Small intestine (tissue), 7 donors: ENCODE results near the gene IPO13. TPM values are rescaled to one million over a fixed set of nuclear protein-coding genes. Genes with fewer than 3 reads are reported as not detected.

Experiments
- DNase-seq, 2 donors: peaks; one replicate each; pipeline versions ENCODE4 v3.0.0 to v3.0.0-alpha.2; 2013
- FAIRE-seq: peaks from 2 replicates; lab custom pipeline; 2012; peaks lifted over from hg19 to GRCh38; lab: Jason Lieb, UNC
- H3K27ac ChIP-seq, 3 donors: one replicate each; pipeline ENCODE4 v1.5.1; 2013; ENCODE audit warnings: low read length in 2 of 3, mild to moderate bottlenecking in 2 of 3, control low read depth in 1 of 3, inconsistent platforms in 1 of 3, low read depth in 1 of 3, moderate library complexity in 1 of 3
- H3K27me3 ChIP-seq, 3 donors: one replicate each; pipeline ENCODE4 v1.6.1; 2013; ENCODE audit warnings: low read length in 3 of 3, inconsistent platforms in 1 of 3; ENCODE audit not compliant: control insufficient read depth in 3 of 3, insufficient read depth in 3 of 3
- H3K36me3 ChIP-seq, 3 donors: one replicate each; pipeline ENCODE4 v1.6.1; 2013; ENCODE audit warnings: low read length in 3 of 3, inconsistent platforms in 1 of 3, low read depth in 1 of 3, mild to moderate bottlenecking in 1 of 3, moderate library complexity in 1 of 3; ENCODE audit not compliant: control insufficient read depth in 3 of 3, insufficient read depth in 2 of 3
- H3K4me1 ChIP-seq, 3 donors: one replicate each; pipeline ENCODE4 v1.6.1; 2013; ENCODE audit warnings: low read length in 2 of 3, inconsistent platforms in 1 of 3, low read depth in 1 of 3, mild to moderate bottlenecking in 1 of 3, moderate library complexity in 1 of 3; ENCODE audit not compliant: control insufficient read depth in 3 of 3, insufficient read depth in 2 of 3
- H3K4me3 ChIP-seq, 3 donors: one replicate each; pipeline ENCODE4 v1.5.1; 2013; ENCODE audit warnings: low read length in 3 of 3, control low read depth in 1 of 3, inconsistent platforms in 1 of 3, low read depth in 1 of 3, mild to moderate bottlenecking in 1 of 3, moderate library complexity in 1 of 3
- H3K9me3 ChIP-seq, 2 donors: one replicate each; pipeline ENCODE4 v1.6.1; 2013; ENCODE audit warnings: low read depth in 1 of 2, low read length in 1 of 2; ENCODE audit not compliant: control insufficient read depth in 2 of 2, insufficient read depth in 1 of 2
- WGBS, 3 donors: extraction: QIAGEN DNeasy Blood & Tissue Kit; methylation state at CpG; one replicate each; pipeline ENCODE4 v1.1.7; 2013; 5-methylcytosine and 5-hydroxymethylcytosine counted together
- polyA plus RNA-seq, 4 donors: library from polyadenylated mRNA; stranded (reverse) in 3 of 4; unstranded in 1 of 4; fragments of 200-250 nt in 3 of 4; fragments of 120-200 nt in 1 of 4; gene quantifications; one replicate each; pipeline versions ENCODE4 v1.2.1 to v1.2.3, GENCODE V29; 2013
- donor health status: healthy with polysubstance abuse.
- donor health status: control.
- donor health status: control.
- donor health status: Bipolar disorder and iron deficiency.
- donor health status: healthy.

Gene IPO13
- polyA plus RNA-seq, 4 donors: 14.2 to 24.8 (median 20.1) TPM

- FAIRE-seq (no peak), DNase-seq (no peak)
- WGBS, 3 donors: 82 to 97% (median 86%) methylated on average over 4 of the region's 4 CpGs
- Histone ChIP-seq H3K36me3 (peaks cover 0 to 8% (median 0%) of the 10 kb centered on the region in 3 donors), H3K9me3 (no peaks in the 10 kb centered on the region), H3K4me3 (no peak overlapping the region), H3K27ac (no peak overlapping the region), H3K27me3 (no peaks in the 10 kb centered on the region), H3K4me1 (no peaks in the 10 kb centered on the region)
Observed at GRCh38 chr1:43924516-43924915, 22.2 kb upstream of the IPO13 start.

GRCh38 chr1:43925846-43926245 is 20.9 kb upstream of the IPO13 start:
- WGBS, 3 donors: 89 to 92% (median 91%) methylated on average over 9 of the region's 9 CpGs
- H3K36me3 ChIP-seq: peaks cover 0 to 18% (median 0%) of the 10 kb centered on the region in 3 donors
- H3K9me3 ChIP-seq: no peaks in the 10 kb centered on the region
- DNase-seq (no peak), FAIRE-seq (no peak)
- H3K27ac ChIP-seq: no peak overlapping the region
- H3K4me1 ChIP-seq: no peaks in the 10 kb centered on the region
- H3K4me3 ChIP-seq: no peak overlapping the region
- no peaks in the 10 kb centered on the region for H3K27me3 ChIP-seq

DNA sequence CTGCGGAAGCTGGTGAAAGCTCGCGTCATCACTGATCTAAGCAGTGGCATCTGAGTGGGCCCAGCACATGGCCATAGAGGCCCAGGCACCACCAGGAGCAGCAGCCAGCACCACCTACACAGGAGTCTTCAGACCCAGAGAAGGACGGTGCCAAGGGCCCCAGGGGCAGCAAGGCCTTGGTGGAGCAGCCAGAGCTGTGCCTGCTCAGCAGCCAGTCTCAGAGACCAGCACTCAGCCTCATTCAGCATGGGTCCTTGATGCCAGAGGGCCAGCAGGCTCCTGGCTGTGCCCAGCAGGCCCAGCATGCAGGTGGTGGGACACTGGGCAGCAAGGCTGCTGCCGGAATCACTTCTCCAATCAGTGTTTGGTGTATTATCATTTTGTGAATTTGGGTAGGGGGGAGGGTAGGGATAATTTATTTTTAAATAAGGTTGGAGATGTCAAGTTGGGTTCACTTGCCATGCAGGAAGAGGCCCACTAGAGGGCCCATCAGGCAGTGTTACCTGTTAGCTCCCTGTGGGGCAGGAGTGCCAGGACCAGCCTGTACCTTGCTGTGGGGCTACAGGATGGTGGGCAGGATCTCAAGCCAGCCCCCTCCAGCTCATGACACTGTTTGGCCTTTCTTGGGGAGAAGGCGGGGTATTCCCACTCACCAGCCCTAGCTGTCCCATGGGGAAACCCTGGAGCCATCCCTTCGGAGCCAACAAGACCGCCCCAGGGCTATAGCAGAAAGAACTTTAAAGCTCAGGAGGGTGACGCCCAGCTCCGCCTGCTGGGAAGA is 16.4 kb upstream of the IPO13 start:
- FAIRE-seq (no peak), DNase-seq (peak; percentile 24 to 31)
- H3K4me1 ChIP-seq: peaks cover 0 to 20% (median 3%) of the 10 kb centered on the region in 3 donors
- H3K9me3 ChIP-seq: no peaks in the 10 kb centered on the region
- 92 to 95% (median 93%) methylated on average over 10 of the region's 10 CpGs for WGBS, 3 donors
- H3K27me3 ChIP-seq: peaks cover 0 to 22% (median 5%) of the 10 kb centered on the region in 3 donors
- no peak overlapping the region for H3K4me3 ChIP-seq
- no peak overlapping the region for H3K27ac ChIP-seq
- H3K36me3 ChIP-seq: peaks cover 0 to 16% (median 0%) of the 10 kb centered on the region in 3 donors

GRCh38 chr1:43930949-43931275 is 15.8 kb upstream of the IPO13 start:
- H3K4me3 ChIP-seq: no peak overlapping the region
- peaks cover 0 to 12% (median 0%) of the 10 kb centered on the region in 3 donors for H3K36me3 ChIP-seq
- H3K4me1 ChIP-seq: peaks cover 0 to 25% (median 3%) of the 10 kb centered on the region in 3 donors
- H3K9me3 ChIP-seq: no peaks in the 10 kb centered on the region
- WGBS, 3 donors: 74 to 77% (median 74%) methylated on average over 4 of the region's 4 CpGs
- H3K27me3 ChIP-seq: peaks cover 0 to 24% (median 5%) of the 10 kb centered on the region in 3 donors
- DNase-seq (no peak), FAIRE-seq (no peak)
- no peak overlapping the region for H3K27ac ChIP-seq

DNA sequence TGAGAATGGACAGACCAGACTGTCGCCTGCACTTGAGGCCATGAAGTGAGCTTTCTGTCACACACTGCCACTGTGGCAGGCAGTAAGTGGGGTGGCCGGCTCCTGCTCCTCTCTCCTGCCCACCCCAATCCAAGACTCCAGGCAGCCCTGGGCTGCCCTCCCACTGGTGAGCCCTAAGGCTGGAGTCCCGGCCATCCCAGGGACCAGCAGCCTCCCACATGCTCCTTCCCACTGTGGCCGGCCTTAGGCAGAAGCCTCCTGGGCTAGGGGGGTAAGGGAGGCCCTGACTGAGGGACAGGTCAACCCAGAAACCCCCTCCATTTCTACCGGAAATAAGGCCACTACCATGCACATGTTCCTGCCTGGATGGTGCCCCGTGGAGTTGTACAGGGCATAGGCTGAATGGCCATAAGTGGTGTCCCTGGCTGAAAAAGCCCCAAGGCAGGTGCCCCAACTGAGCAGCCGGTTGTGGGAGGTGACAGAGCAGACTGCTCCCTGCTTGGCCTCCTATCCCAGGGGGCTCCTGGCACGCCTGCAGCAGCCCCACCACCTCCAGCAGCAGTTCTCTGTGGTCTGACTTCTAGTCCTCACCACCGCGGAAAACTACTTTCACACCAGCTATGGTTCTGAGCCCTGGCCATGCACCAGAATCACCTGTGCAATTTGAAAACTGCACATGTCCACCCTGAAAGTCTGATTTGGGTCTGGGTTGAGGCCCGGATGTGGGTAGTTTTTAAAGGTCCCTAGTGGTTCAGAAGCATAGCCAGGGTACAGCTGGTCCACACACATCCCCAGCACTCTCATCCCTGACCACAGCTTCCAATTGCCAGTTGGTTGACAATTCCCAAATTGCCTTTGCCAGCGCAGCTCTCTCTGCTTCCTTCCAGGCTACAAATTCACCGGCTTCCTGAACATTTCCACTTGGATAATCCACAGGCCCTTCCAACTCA is 14.8 kb upstream of the IPO13 start:
- FAIRE-seq: no peak
- WGBS, 3 donors: 89 to 91% (median 89%) methylated on average over 13 of the region's 13 CpGs
- Histone ChIP-seq H3K4me1 (peaks cover 0 to 31% (median 5%) of the 10 kb centered on the region in 3 donors), H3K9me3 (no peaks in the 10 kb centered on the region), H3K36me3 (peaks cover 0 to 10% (median 0%) of the 10 kb centered on the region in 3 donors), H3K27me3 (peaks cover 0 to 24% (median 5%) of the 10 kb centered on the region in 3 donors), H3K4me3 (no peak overlapping the region), H3K27ac (no peak overlapping the region)
- DNase-seq: no peak

GRCh38 chr1:43932786-43933385 is 13.9 kb upstream of the IPO13 start:
- WGBS, 3 donors: 29 to 33% (median 31%) methylated on average over 8 of the region's 8 CpGs
- FAIRE-seq: no peak
- H3K4me1 ChIP-seq: peaks cover 0 to 34% (median 5%) of the 10 kb centered on the region in 3 donors
- no peak overlapping the region for H3K27ac ChIP-seq
- DNase-seq: peak in 1 of 2 donors; percentile 13
- H3K27me3 ChIP-seq: peaks cover 0 to 24% (median 5%) of the 10 kb centered on the region in 3 donors
- H3K4me3 ChIP-seq: peak overlapping the region in 2 of 3 donors; percentile 10 to 44
- peaks cover 0 to 15% (median 0%) of the 10 kb centered on the region in 3 donors for H3K36me3 ChIP-seq
- H3K9me3 ChIP-seq: no peaks in the 10 kb centered on the region

DNA sequence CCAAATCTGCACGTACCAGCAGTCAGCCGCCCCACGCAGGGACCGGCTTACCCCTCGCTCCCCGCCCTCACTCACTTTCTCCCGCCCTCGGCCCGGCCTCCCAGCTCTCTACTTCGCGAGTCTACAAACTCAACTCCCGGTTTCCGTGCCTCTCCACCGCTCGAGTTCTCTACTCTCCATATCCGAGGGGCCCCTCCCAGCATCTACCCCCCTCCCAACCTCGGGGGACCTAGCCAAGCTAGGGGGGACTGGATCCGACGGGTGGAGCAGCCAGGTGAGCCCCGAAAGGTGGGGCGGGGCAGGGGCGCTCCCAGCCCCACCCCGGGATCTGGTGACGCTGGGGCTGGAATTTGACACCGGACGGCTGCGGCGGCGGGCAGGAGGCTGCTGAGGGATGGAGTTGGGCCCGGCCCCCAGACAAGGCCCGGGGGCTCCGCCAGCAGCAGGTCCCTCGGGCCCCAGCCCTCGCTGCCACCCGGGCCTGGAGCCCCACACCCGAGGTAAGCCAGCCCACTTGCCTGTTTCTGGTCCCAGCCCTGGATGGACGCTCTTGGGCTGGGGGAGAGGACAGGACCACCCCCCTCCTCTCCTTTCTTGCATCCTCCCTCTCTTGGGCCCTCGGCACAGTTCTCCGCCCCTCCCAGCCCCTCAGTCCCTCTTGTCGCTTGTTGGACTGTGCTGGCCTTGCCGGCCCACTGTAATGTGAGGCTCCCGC is 13.2 kb upstream of the IPO13 start, which contains the start of gene ARTN:
Gene ARTN (plus strand): TSS at position 416 of the 715 bp plus-strand sequence. CDS start 1,856 bp downstream, outside the sequence.
- 2 to 10% (median 3%) methylated on average over 32 to 42 of the region's 42 CpGs for WGBS, 3 donors
- Histone ChIP-seq H3K27ac (no peak within 1 kb of the TSS), H3K4me3 (peak within 1 kb of the TSS in 2 of 3 donors; percentile 10 to 44), H3K36me3 (peaks cover 0 to 15% (median 0%) of the 10 kb centered on the region in 3 donors), H3K4me1 (peaks cover 0 to 34% (median 5%) of the 10 kb centered on the region in 3 donors), H3K27me3 (peaks cover 0 to 24% (median 5%) of the 10 kb centered on the region in 3 donors), H3K9me3 (no peaks in the 10 kb centered on the region)
- DNase-seq (peak; percentile 56 to 79), FAIRE-seq (no peak)
